Femur (tissue), 1 donor: ENCODE results near the gene ITGA11.

Experiments
- DNase-seq: peaks from one replicate; pipeline ENCODE4 v3.0.0-alpha.2; 2017

The ITGA11 gene

DNA sequence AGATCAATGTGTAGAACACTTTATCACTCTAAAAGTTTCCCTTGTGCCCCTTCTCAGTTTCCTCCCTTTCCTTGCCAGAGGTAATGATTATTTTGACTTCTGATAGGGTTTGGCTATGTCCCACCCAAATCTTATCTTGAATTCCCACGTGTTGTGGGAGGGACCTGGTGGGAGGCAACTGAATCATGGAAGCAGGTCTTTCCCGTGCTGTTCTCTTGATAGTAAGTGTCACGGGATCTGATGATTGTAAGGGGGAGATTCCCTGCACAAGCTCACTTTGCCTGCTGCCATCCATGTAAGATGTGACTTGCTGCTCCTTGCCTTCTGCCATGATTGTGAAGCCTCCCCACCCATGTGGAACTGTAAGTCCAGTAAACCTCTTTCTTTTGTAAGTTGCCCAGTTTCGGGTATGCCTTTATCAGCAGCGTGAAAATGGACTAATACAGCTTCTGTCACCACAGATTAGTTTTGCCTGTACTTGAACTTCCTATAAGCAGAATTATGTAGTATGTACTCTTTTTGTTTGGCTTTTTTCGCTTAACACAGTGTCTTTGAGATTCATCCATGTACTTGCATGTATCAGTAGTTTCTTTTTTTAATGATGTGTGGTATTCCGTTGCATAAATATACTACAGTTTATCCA is 147.2 kb downstream of the ITGA11 start:
- no peak for DNase-seq

- DNase-seq, result no peak
These were observed 148.6 kb downstream of the ITGA11 start for GRCh38 chr15:68283401-68283800.

DNA sequence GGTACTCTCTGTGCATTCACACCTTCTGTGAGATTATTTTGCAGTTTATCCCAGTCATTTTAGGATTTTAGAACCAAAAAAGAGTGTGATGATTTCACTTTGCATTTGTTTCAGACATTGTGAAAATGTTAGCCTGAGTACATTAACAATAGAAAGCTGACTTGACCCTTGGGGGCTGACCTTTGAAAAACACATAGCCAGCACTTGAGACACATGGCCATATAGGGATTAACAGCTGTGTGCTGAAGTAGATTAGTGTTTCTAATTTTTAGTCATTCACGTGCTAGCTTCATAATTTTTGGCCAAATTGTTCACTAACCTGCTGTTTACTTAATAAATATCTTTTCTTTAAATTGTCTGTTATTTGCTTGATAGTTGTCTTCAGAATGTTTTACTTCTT is 151.0 kb downstream of the ITGA11 start:
- no peak for DNase-seq

DNA sequence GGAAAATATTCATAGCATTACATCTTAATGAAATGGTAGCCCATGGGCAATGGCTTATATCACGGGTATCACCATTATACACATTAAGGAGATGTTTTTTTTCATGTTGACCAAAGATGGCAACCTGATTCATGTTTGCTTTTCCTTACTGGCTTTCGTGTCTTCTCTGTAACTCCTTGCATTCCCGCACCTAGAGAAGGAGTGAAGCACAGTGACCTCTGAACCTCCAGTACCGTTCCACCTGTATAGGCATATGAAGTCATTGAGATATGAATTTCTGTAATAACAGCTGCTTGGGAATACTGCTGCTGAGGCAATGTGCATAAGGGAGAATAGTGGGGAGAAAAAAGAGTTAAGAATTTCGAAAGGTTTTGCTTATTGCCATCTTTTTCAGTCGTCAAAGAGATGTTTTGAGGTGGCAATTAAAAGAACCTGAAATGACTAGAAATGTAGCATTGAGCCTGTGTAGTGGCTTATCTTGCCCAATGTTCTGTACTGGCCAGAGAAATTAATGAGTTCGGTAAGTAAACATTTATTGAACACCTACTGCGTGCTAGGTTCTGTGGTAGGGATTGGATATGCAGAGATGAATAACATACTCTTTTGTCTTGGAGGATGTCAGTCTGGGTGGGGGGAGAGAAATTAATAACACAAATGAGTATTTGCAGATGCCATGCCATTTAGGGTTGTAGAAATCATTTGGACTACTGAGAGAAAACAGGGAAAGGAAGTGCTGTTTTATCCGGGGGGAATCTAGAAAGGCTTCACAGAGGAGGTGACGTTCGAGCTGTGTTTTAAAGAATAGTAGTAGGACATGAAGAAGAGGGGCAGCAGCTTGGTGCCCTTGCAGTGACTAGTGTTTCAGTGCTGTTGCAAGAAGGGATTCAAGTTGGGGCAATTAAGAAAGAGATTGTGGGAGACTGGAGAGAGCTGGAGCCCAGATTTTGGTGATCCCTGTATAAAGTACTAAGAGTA is 151.9 kb downstream of the ITGA11 start:
- no peak for DNase-seq

- no peak for DNase-seq
These were observed 153.2 kb downstream of the ITGA11 start for GRCh38 chr15:68278595-68279405.

DNA sequence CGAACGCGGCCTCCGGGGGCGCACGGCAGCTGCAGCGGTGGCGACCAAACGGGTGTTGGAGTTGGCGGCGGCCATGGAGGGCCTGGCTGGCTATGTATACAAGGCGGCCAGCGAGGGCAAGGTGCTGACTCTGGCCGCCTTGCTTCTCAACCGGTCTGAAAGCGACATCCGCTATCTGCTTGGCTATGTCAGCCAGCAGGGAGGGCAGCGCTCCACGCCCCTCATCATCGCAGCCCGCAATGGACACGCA is 153.7 kb downstream of the ITGA11 start:
- DNase-seq, result no peak

- peak; percentile 95 for DNase-seq
These were observed 154.2 kb downstream of the ITGA11 start, which contains the start of gene FEM1B for GRCh38 chr15:68277603-68278344. TSS of gene FEM1B (plus strand) at chr15:68277745. CDS start at chr15:68278418, 673 bp downstream.

- DNase-seq, result peak; percentile 84
These were observed 154.8 kb downstream of the ITGA11 start for GRCh38 chr15:68277131-68277602.

- no peak for DNase-seq
These were observed 155.3 kb downstream of the ITGA11 start for GRCh38 chr15:68276668-68277067.

GRCh38 chr15:68275165-68275746 is 156.7 kb downstream of the ITGA11 start:
- no peak for DNase-seq

GRCh38 chr15:68274201-68274848 is 157.6 kb downstream of the ITGA11 start:
- DNase-seq, result no peak

- DNase-seq, result no peak
These were observed 159.2 kb downstream of the ITGA11 start for GRCh38 chr15:68272721-68273271.

DNA sequence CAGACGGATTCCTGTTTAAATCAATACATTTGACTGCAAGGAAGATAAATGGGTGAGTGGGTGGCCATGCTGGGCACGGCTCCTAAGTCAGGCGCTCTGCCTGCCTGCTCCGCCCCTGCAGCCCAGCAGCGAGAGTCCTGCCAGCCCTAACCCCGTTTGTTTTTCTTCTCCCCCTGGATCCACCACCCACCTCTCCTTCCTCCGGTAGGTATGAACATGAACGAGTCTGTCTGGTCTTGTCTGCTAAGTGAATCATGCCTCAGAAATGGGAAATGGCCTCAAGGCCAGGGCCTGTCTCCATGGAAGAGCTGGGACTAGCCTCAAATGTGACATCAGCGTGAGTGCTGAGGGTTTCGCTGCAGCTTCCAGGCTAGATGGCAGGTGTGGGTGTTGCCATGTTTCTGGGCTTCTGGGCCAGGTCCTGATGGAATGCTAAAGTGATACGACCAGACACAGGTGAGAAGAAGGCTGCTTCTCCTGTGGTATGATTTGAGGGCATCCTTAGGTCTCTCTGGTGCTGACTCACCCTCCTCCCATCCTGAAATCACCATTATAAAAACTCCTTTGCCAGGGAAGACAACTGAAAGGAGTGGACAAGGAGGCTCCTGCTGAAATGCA is 160.0 kb downstream of the ITGA11 start:
- DNase-seq, result no peak

DNA sequence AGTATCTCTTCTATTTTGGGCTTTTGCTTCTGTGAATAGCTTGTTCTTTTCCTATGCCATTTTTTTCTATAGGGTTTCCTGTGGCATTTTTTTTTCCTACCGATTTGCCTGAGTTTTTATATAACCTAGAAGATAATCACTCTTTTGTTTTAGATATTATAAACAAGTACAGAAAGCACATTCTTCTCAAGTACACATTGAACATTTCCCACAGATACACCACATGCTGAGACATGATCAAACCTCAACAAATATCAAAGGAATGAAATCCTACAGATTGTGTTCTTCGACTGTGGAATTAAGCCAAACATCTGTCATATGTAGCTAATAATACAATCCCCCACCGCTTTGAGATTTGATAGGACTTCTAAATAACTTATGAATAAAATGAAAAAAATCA is 163.6 kb downstream of the ITGA11 start:
- DNase-seq, result no peak

GRCh38 chr15:68265674-68266073 is 166.3 kb downstream of the ITGA11 start:
- no peak for DNase-seq

- no peak for DNase-seq
These were observed 166.9 kb downstream of the ITGA11 start for GRCh38 chr15:68265081-68265480.

DNA sequence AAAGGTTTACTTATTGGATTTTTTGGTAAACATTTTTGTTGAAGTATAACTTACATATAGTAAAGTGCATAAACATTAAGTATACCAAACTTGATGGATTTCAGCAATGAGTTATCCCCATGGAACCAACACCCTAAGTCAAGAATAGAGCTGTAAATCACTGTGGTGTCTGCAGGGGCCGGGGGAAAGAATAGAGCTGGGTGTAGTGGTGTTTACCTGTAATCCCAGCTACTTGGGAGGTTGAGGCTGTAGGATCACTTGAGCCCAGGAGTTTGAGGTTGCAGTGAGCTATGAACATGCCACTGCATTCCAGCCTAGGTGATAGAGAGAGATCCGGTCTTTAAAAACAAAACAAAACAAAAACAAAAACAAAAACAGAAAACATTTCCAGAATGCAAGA is 167.7 kb downstream of the ITGA11 start:
- no peak for DNase-seq

DNA sequence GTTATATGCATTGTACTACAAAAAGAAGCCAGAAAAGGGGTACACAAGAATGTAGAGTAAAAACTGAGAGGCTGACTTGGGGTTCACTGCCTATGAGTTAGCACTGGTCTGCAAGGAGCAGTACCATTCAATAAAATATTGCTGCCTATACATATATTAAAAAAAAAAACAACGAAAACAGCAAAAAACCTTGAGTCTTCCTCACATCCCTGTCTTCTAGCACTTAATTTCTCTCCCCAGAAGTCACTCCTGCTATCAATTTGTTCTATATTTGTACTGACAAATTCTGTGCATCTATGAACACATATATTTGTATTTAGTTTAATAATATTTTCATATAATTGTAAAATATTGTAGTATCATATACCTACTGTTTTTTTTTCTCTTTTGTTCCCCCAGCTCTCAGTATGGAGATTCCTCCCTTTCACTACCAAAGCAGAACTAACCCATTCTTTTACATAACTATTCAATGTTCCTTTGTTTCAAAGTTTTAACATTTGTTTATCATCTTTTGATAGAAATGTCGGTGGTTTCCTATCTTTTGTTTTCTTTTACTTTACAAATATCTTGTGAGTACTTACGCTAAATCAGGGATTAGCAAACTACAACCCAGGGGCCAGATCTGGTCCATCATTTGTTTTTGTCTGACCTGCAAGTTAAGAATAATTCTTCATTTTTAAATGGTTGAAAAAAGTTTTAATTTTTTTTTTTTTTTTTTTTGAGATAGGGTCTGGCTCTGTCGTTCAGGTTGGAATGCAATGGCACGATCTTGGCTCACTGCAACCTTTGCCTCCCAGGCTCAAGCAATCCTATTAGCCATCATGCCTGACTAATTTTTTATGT is 169.2 kb downstream of the ITGA11 start:
- no peak for DNase-seq

DNA sequence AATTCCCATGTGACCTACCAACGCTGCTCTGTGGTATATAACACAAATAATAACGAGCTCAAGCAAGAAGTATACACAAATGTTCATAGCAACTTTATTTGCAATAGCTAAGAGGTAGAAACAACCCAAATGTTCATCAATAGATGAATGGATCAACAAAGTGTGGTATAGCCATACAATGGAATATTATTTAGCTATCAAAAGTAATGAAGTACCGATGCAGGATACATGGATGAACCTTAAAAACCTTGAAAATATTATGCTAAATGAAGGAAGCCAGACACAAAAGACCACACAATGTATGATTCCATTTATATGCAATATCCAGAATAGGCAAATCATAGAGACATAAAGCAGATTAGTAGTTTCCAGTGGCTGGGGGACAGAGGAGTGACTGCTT is 170.0 kb downstream of the ITGA11 start:
- no peak for DNase-seq

GRCh38 chr15:68261241-68261640 is 170.7 kb downstream of the ITGA11 start:
- DNase-seq, result no peak
